Sigmoid colon (tissue), 4 donors: Measurements from ENCODE around the gene MAGEH1.

Experiments
- CTCF ChIP-seq, 4 experiments: fragments of 450-650 bp in 3 of 4; fragments of 200-600 bp in 1 of 4; IDR thresholded peaks; one replicate each; pipeline ENCODE4 v1.5.1; 2016 to 2019; ENCODE audit warnings: antibody characterized with exemption in 4 of 4, mild to moderate bottlenecking in 3 of 4, moderate library complexity in 2 of 4
- EP300 ChIP-seq, 4 donors: sonication (generic); formaldehyde crosslinking; IDR thresholded peaks; one replicate each; pipeline ENCODE4 v1.6.1; 2017; ENCODE audit warnings: antibody characterized with exemption in 4 of 4
- POLR2A ChIP-seq, 2 donors: fragments of 450-650 bp; IDR thresholded peaks; one replicate each; pipeline ENCODE4 v1.6.1; 2016; ENCODE audit warnings: antibody characterized with exemption in 2 of 2, mild to moderate bottlenecking in 2 of 2, moderate library complexity in 2 of 2
- POLR2AphosphoS5 ChIP-seq, 4 donors: sonication (generic); formaldehyde crosslinking; IDR thresholded peaks; one replicate each; pipeline ENCODE4 v1.6.1; 2017; ENCODE audit warnings: antibody characterized with exemption in 4 of 4

DNA sequence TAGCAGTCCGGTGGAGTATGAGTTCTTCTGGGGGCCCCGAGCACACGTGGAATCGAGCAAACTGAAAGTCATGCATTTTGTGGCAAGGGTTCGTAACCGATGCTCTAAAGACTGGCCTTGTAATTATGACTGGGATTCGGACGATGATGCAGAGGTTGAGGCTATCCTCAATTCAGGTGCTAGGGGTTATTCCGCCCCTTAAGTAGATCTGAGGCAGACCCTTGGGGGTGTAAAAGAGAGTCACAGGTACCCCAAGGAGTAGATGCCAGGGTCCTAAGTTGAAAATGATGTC is 852 bp downstream of the MAGEH1 start:
- no peak for TF ChIP-seq POLR2AphosphoS5 (IDR thresholded peaks at IDR 0.05)
- no peak for TF ChIP-seq POLR2A (IDR thresholded peaks at IDR 0.05)
- no peak for TF ChIP-seq CTCF (IDR thresholded peaks at IDR 0.05)
- no peak for TF ChIP-seq EP300 (IDR thresholded peaks at IDR 0.05)
